ENCODE results near the gene HTR7.

The HTR7 gene

GRCh38 chr10:90788968-90789367, 68.9 kb downstream of the HTR7 start:
- Histone ChIP-seq H3K9me3 (ENCODE audit: control insufficient read depth, low read length) (no peaks in the 10 kb centered on the region), H3K36me3 (ENCODE audit: control insufficient read depth, insufficient read depth, low read length) (no peaks in the 10 kb centered on the region), H3K27me3 (replicated peaks; ENCODE audit: control insufficient read depth, insufficient read depth, low read length, poor library complexity, severe bottlenecking) (no peaks in the 10 kb centered on the region), H3K27ac (ENCODE audit: insufficient read depth, low read length, poor library complexity, severe bottlenecking) (no peak overlapping the region), H3K4me3 (ENCODE audit: insufficient read depth, low read depth, low read length, poor library complexity, severe bottlenecking) (no peak overlapping the region), H3K4me1 (ENCODE audit: control insufficient read depth, insufficient read depth, low read length, poor library complexity, severe bottlenecking) (no peaks in the 10 kb centered on the region)
- DNase-seq, result no peak

DNA sequence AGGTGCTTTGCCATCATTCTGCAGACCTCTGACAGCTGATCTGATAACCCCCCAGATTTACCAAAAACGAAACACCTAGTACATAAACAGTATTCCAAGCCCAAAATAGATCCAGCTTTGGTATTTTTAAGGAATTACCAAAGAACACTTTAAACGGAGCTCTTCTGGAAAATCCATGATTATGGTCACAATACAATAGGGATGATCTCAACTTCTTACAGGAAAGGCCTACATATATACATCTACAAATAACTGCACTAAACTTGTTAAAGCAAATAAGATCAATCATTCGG, 69.7 kb downstream of the HTR7 start:
- H3K4me3 ChIP-seq (ENCODE audit: insufficient read depth, low read depth, low read length, poor library complexity, severe bottlenecking), result no peak overlapping the region
- DNase-seq, result no peak
- H3K9me3 ChIP-seq (ENCODE audit: control insufficient read depth, low read length), result no peaks in the 10 kb centered on the region
- H3K36me3 ChIP-seq (ENCODE audit: control insufficient read depth, insufficient read depth, low read length), result no peaks in the 10 kb centered on the region
- no peaks in the 10 kb centered on the region for H3K27me3 ChIP-seq (replicated peaks; ENCODE audit: control insufficient read depth, insufficient read depth, low read length, poor library complexity, severe bottlenecking)
- no peaks in the 10 kb centered on the region for H3K4me1 ChIP-seq (ENCODE audit: control insufficient read depth, insufficient read depth, low read length, poor library complexity, severe bottlenecking)
- H3K27ac ChIP-seq (ENCODE audit: insufficient read depth, low read length, poor library complexity, severe bottlenecking), result no peak overlapping the region

- Histone ChIP-seq H3K36me3 (ENCODE audit: control insufficient read depth, insufficient read depth, low read length) (no peaks in the 10 kb centered on the region), H3K27me3 (replicated peaks; ENCODE audit: control insufficient read depth, insufficient read depth, low read length, poor library complexity, severe bottlenecking) (no peaks in the 10 kb centered on the region), H3K9me3 (ENCODE audit: control insufficient read depth, low read length) (no peaks in the 10 kb centered on the region), H3K4me1 (ENCODE audit: control insufficient read depth, insufficient read depth, low read length, poor library complexity, severe bottlenecking) (no peaks in the 10 kb centered on the region), H3K4me3 (ENCODE audit: insufficient read depth, low read depth, low read length, poor library complexity, severe bottlenecking) (no peak overlapping the region), H3K27ac (ENCODE audit: insufficient read depth, low read length, poor library complexity, severe bottlenecking) (no peak overlapping the region)
- no peak for DNase-seq
These were observed 70.2 kb downstream of the HTR7 start for GRCh38 chr10:90787393-90788198.

GRCh38 chr10:90785782-90786181, 72.1 kb downstream of the HTR7 start:
- no peaks in the 10 kb centered on the region for H3K4me1 ChIP-seq (ENCODE audit: control insufficient read depth, insufficient read depth, low read length, poor library complexity, severe bottlenecking)
- H3K9me3 ChIP-seq (ENCODE audit: control insufficient read depth, low read length), result no peaks in the 10 kb centered on the region
- H3K27ac ChIP-seq (ENCODE audit: insufficient read depth, low read length, poor library complexity, severe bottlenecking), result no peak overlapping the region
- no peaks in the 10 kb centered on the region for H3K27me3 ChIP-seq (replicated peaks; ENCODE audit: control insufficient read depth, insufficient read depth, low read length, poor library complexity, severe bottlenecking)
- H3K4me3 ChIP-seq (ENCODE audit: insufficient read depth, low read depth, low read length, poor library complexity, severe bottlenecking), result no peak overlapping the region
- no peak for DNase-seq
- H3K36me3 ChIP-seq (ENCODE audit: control insufficient read depth, insufficient read depth, low read length), result no peaks in the 10 kb centered on the region

GRCh38 chr10:90784771-90785170, 73.1 kb downstream of the HTR7 start:
- H3K27me3 ChIP-seq (replicated peaks; ENCODE audit: control insufficient read depth, insufficient read depth, low read length, poor library complexity, severe bottlenecking), result no peaks in the 10 kb centered on the region
- no peak for DNase-seq
- H3K4me1 ChIP-seq (ENCODE audit: control insufficient read depth, insufficient read depth, low read length, poor library complexity, severe bottlenecking), result no peaks in the 10 kb centered on the region
- no peaks in the 10 kb centered on the region for H3K9me3 ChIP-seq (ENCODE audit: control insufficient read depth, low read length)
- no peaks in the 10 kb centered on the region for H3K36me3 ChIP-seq (ENCODE audit: control insufficient read depth, insufficient read depth, low read length)
- no peak overlapping the region for H3K4me3 ChIP-seq (ENCODE audit: insufficient read depth, low read depth, low read length, poor library complexity, severe bottlenecking)
- no peak overlapping the region for H3K27ac ChIP-seq (ENCODE audit: insufficient read depth, low read length, poor library complexity, severe bottlenecking)

DNA sequence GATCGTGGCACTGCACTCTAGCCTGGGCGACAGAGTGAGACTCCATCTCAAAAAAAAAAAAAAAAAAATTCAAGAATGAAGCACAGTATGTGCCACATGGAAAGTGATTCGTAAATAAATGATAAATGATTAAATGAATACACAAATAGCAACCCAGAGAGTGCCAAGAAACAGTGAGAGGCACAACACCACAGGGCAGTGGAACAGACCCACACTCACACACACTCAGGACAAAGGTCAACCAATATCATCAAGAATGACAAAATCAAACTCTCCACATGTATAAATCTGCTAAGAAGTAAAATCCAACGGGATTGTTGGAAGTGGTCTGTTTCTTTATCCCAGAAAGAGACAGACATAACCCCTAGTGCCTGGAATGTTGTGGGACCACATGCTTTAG, 77.4 kb downstream of the HTR7 start:
- H3K27ac ChIP-seq (ENCODE audit: insufficient read depth, low read length, poor library complexity, severe bottlenecking), result no peak overlapping the region
- no peak overlapping the region for H3K4me3 ChIP-seq (ENCODE audit: insufficient read depth, low read depth, low read length, poor library complexity, severe bottlenecking)
- no peaks in the 10 kb centered on the region for H3K9me3 ChIP-seq (ENCODE audit: control insufficient read depth, low read length)
- H3K4me1 ChIP-seq (ENCODE audit: control insufficient read depth, insufficient read depth, low read length, poor library complexity, severe bottlenecking), result no peaks in the 10 kb centered on the region
- no peaks in the 10 kb centered on the region for H3K36me3 ChIP-seq (ENCODE audit: control insufficient read depth, insufficient read depth, low read length)
- no peaks in the 10 kb centered on the region for H3K27me3 ChIP-seq (replicated peaks; ENCODE audit: control insufficient read depth, insufficient read depth, low read length, poor library complexity, severe bottlenecking)
- DNase-seq, result no peak

- H3K9me3 ChIP-seq (ENCODE audit: control insufficient read depth, low read length), result no peaks in the 10 kb centered on the region
- no peak overlapping the region for H3K27ac ChIP-seq (ENCODE audit: insufficient read depth, low read length, poor library complexity, severe bottlenecking)
- H3K4me3 ChIP-seq (ENCODE audit: insufficient read depth, low read depth, low read length, poor library complexity, severe bottlenecking), result no peak overlapping the region
- H3K27me3 ChIP-seq (replicated peaks; ENCODE audit: control insufficient read depth, insufficient read depth, low read length, poor library complexity, severe bottlenecking), result no peaks in the 10 kb centered on the region
- no peaks in the 10 kb centered on the region for H3K36me3 ChIP-seq (ENCODE audit: control insufficient read depth, insufficient read depth, low read length)
- H3K4me1 ChIP-seq (ENCODE audit: control insufficient read depth, insufficient read depth, low read length, poor library complexity, severe bottlenecking), result no peaks in the 10 kb centered on the region
- no peak for DNase-seq
These were observed 78.3 kb downstream of the HTR7 start for GRCh38 chr10:90779548-90779947.

- Histone ChIP-seq H3K36me3 (ENCODE audit: control insufficient read depth, insufficient read depth, low read length) (no peaks in the 10 kb centered on the region), H3K4me3 (ENCODE audit: insufficient read depth, low read depth, low read length, poor library complexity, severe bottlenecking) (no peak overlapping the region), H3K27ac (ENCODE audit: insufficient read depth, low read length, poor library complexity, severe bottlenecking) (no peak overlapping the region), H3K4me1 (ENCODE audit: control insufficient read depth, insufficient read depth, low read length, poor library complexity, severe bottlenecking) (no peaks in the 10 kb centered on the region), H3K9me3 (ENCODE audit: control insufficient read depth, low read length) (no peaks in the 10 kb centered on the region), H3K27me3 (replicated peaks; ENCODE audit: control insufficient read depth, insufficient read depth, low read length, poor library complexity, severe bottlenecking) (no peaks in the 10 kb centered on the region)
- no peak for DNase-seq
These were observed 80.2 kb downstream of the HTR7 start for GRCh38 chr10:90777621-90778020.

DNA sequence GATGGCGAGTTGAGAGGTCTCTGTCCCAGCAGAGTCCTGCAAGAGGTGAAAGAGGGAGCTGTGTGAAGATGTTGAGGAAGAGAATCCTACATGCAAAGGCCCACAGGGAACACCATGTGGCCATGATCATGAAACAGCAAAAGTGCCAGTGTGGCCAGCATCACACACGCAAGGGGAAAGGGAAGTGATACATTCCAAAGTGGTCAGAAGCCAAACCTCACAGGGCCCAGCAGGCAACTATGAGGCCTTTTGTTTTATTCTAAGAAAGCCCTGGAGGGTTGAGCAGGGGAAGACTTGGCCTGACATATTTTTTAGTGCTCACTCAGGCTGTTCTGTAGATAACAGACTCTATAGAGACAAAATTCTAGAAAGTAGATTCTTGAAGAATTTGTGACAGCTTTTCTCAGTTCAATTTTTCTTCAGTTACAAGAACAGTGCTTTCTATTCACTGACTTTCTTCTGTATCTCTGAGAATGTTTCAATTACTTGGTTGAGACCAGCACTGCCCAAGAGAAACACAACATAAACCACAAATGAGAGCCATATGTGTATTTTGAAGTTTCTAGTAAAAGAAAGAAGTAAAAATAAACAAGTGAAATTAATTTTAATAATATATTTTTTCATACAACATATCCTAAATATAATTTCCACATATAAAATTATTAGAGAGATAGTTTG, 82.3 kb downstream of the HTR7 start:
- H3K4me1 ChIP-seq (ENCODE audit: control insufficient read depth, insufficient read depth, low read length, poor library complexity, severe bottlenecking), result no peaks in the 10 kb centered on the region
- no peak for DNase-seq
- H3K4me3 ChIP-seq (ENCODE audit: insufficient read depth, low read depth, low read length, poor library complexity, severe bottlenecking), result no peak overlapping the region
- H3K9me3 ChIP-seq (ENCODE audit: control insufficient read depth, low read length), result no peaks in the 10 kb centered on the region
- no peaks in the 10 kb centered on the region for H3K36me3 ChIP-seq (ENCODE audit: control insufficient read depth, insufficient read depth, low read length)
- H3K27me3 ChIP-seq (replicated peaks; ENCODE audit: control insufficient read depth, insufficient read depth, low read length, poor library complexity, severe bottlenecking), result no peaks in the 10 kb centered on the region
- H3K27ac ChIP-seq (ENCODE audit: insufficient read depth, low read length, poor library complexity, severe bottlenecking), result no peak overlapping the region

- no peaks in the 10 kb centered on the region for H3K36me3 ChIP-seq (ENCODE audit: control insufficient read depth, insufficient read depth, low read length)
- H3K27me3 ChIP-seq (replicated peaks; ENCODE audit: control insufficient read depth, insufficient read depth, low read length, poor library complexity, severe bottlenecking), result no peaks in the 10 kb centered on the region
- no peaks in the 10 kb centered on the region for H3K4me1 ChIP-seq (ENCODE audit: control insufficient read depth, insufficient read depth, low read length, poor library complexity, severe bottlenecking)
- no peak overlapping the region for H3K27ac ChIP-seq (ENCODE audit: insufficient read depth, low read length, poor library complexity, severe bottlenecking)
- no peak overlapping the region for H3K4me3 ChIP-seq (ENCODE audit: insufficient read depth, low read depth, low read length, poor library complexity, severe bottlenecking)
- no peak for DNase-seq
- no peaks in the 10 kb centered on the region for H3K9me3 ChIP-seq (ENCODE audit: control insufficient read depth, low read length)
These were observed 87.6 kb downstream of the HTR7 start for GRCh38 chr10:90769946-90770841.

All from effector memory CD4-positive, alpha-beta T cell (primary cell).